ENCODE measurements around the gene GARRE1.

The GARRE1 gene

GRCh38 chr19:34217952-34218817 lies 36.2 kb upstream of the GARRE1 start:
- no peak overlapping the region for H3K9ac ChIP-seq (ENCODE audit: insufficient read length)
- H3K27ac ChIP-seq: peak overlapping the region; percentile 57
- H3K4me3 ChIP-seq: peak overlapping the region; percentile 48; the same call in 1 of the 2 replicates
- peak; percentile 78 for DNase-seq (ENCODE audit: low read depth, low spot score)
- H3K36me3 ChIP-seq (ENCODE audit: insufficient read depth, low read length): peaks cover 65% of the 10 kb centered on the region
- no peaks in the 10 kb centered on the region for H3K9me3 ChIP-seq (ENCODE audit: low read depth, low read length)
- TF ChIP-seq EZH2 (IDR thresholded peaks at IDR 0.05) (no peak), FOXP2 (optimal IDR thresholded peaks at IDR 0.05; ENCODE audit: control extremely low read depth, extremely low read length, insufficient read depth) (no peak), POLR2AphosphoS5 (IDR thresholded peaks at IDR 0.05; ENCODE audit: borderline replicate concordance, low read depth, low read length) (peak; percentile 35)

DNA sequence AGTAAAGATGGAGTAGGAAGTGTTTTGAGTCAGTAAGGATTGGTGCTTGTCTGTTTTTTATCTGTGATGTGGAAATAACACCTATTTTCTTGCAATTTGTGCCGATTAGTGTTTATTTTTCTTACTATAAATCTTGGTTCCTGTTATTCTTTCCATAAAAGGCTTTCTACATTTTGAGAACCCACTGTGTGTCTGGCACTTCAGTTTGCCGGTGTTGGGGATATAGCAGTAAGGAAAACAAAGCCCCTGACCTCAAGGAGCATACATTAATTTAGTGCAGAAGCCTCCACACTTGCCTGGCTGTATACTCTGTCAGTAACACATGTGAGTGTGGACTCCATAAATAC lies 35.6 kb upstream of the GARRE1 start:
- H3K9ac ChIP-seq (ENCODE audit: insufficient read length): no peak overlapping the region
- peak overlapping the region; percentile 57 for H3K27ac ChIP-seq
- no peak for DNase-seq (ENCODE audit: low read depth, low spot score)
- 0 out of 2 replicates have a peak overlapping the region, but pooled peaks have one; percentile 48 for H3K4me3 ChIP-seq
- H3K36me3 ChIP-seq (ENCODE audit: insufficient read depth, low read length): peaks cover 67% of the 10 kb centered on the region
- no peak for TF ChIP-seq FOXP2 (optimal IDR thresholded peaks at IDR 0.05; ENCODE audit: control extremely low read depth, extremely low read length, insufficient read depth)
- no peak for TF ChIP-seq EZH2 (IDR thresholded peaks at IDR 0.05)
- TF ChIP-seq POLR2AphosphoS5 (IDR thresholded peaks at IDR 0.05; ENCODE audit: borderline replicate concordance, low read depth, low read length): no peak
- no peaks in the 10 kb centered on the region for H3K9me3 ChIP-seq (ENCODE audit: low read depth, low read length)

GRCh38 chr19:34220472-34221063 lies 33.8 kb upstream of the GARRE1 start:
- Histone ChIP-seq H3K36me3 (ENCODE audit: insufficient read depth, low read length) (peaks cover 77% of the 10 kb centered on the region), H3K27ac (no peak overlapping the region), H3K9me3 (ENCODE audit: low read depth, low read length) (no peaks in the 10 kb centered on the region), H3K4me3 (no peak overlapping the region), H3K9ac (ENCODE audit: insufficient read length) (no peak overlapping the region)
- DNase-seq (ENCODE audit: low read depth, low spot score): no peak
- no peak for TF ChIP-seq POLR2AphosphoS5 (IDR thresholded peaks at IDR 0.05; ENCODE audit: borderline replicate concordance, low read depth, low read length)
- no peak for TF ChIP-seq EZH2 (IDR thresholded peaks at IDR 0.05)
- no peak for TF ChIP-seq FOXP2 (optimal IDR thresholded peaks at IDR 0.05; ENCODE audit: control extremely low read depth, extremely low read length, insufficient read depth)

DNA sequence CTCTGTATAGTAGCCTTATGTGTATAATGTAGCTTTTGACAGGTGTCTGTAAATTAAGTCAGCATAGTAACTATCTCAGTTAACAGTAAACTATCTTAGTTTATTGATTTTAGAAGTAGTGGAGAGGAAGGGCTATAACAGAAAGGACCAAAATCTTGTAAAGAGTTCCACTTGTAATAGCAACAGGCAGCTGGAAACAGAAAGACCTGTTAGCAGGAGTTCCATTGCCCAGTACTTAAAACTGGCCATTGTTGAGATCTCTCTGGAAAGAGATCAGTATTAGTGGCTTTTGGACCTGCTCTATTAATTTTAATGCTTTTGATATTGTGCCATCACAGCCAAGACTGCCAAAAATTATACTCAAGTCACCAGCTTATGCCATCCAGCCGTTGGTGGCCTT lies 32.0 kb upstream of the GARRE1 start:
- H3K36me3 ChIP-seq (ENCODE audit: insufficient read depth, low read length): peaks cover 87% of the 10 kb centered on the region
- H3K4me3 ChIP-seq: no peak overlapping the region
- no peak for DNase-seq (ENCODE audit: low read depth, low spot score)
- no peak for TF ChIP-seq POLR2AphosphoS5 (IDR thresholded peaks at IDR 0.05; ENCODE audit: borderline replicate concordance, low read depth, low read length)
- TF ChIP-seq EZH2 (IDR thresholded peaks at IDR 0.05): no peak
- TF ChIP-seq FOXP2 (optimal IDR thresholded peaks at IDR 0.05; ENCODE audit: control extremely low read depth, extremely low read length, insufficient read depth): no peak
- H3K9me3 ChIP-seq (ENCODE audit: low read depth, low read length): no peaks in the 10 kb centered on the region
- no peak overlapping the region for H3K9ac ChIP-seq (ENCODE audit: insufficient read length)
- no peak overlapping the region for H3K27ac ChIP-seq

- no peak for DNase-seq (ENCODE audit: low read depth, low spot score)
- no peak for TF ChIP-seq EZH2 (IDR thresholded peaks at IDR 0.05)
- no peak for TF ChIP-seq POLR2AphosphoS5 (IDR thresholded peaks at IDR 0.05; ENCODE audit: borderline replicate concordance, low read depth, low read length)
- TF ChIP-seq FOXP2 (optimal IDR thresholded peaks at IDR 0.05; ENCODE audit: control extremely low read depth, extremely low read length, insufficient read depth): no peak
- Histone ChIP-seq H3K36me3 (ENCODE audit: insufficient read depth, low read length) (peaks cover 100% of the 10 kb centered on the region), H3K9me3 (ENCODE audit: low read depth, low read length) (no peaks in the 10 kb centered on the region), H3K27ac (no peak overlapping the region), H3K9ac (ENCODE audit: insufficient read length) (no peak overlapping the region), H3K4me3 (no peak overlapping the region)
These were observed 29.2 kb upstream of the GARRE1 start for GRCh38 chr19:34224996-34225658.

DNA sequence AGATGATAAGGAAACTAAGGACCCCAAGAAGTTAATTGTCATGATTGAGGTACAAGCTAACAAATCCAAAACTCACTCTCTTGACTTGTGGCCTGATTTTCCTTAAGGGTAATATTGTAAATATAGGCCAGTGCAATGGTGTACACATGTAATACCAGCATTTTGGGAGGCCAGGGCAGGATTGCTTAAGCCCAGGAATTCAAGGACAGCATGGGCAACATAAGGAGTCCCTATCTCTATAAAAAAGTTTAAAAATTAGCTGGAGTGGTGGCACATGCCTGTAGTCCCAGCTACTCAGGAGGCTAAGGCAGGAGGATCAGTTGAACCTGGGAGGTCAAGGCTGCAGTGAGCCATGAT lies 28.7 kb upstream of the GARRE1 start:
- H3K9ac ChIP-seq (ENCODE audit: insufficient read length): no peak overlapping the region
- no peaks in the 10 kb centered on the region for H3K9me3 ChIP-seq (ENCODE audit: low read depth, low read length)
- TF ChIP-seq POLR2AphosphoS5 (IDR thresholded peaks at IDR 0.05; ENCODE audit: borderline replicate concordance, low read depth, low read length): no peak
- TF ChIP-seq EZH2 (IDR thresholded peaks at IDR 0.05): no peak
- no peak for TF ChIP-seq FOXP2 (optimal IDR thresholded peaks at IDR 0.05; ENCODE audit: control extremely low read depth, extremely low read length, insufficient read depth)
- H3K27ac ChIP-seq: no peak overlapping the region
- H3K4me3 ChIP-seq: no peak overlapping the region
- peaks cover 98% of the 10 kb centered on the region for H3K36me3 ChIP-seq (ENCODE audit: insufficient read depth, low read length)
- no peak for DNase-seq (ENCODE audit: low read depth, low spot score)

DNA sequence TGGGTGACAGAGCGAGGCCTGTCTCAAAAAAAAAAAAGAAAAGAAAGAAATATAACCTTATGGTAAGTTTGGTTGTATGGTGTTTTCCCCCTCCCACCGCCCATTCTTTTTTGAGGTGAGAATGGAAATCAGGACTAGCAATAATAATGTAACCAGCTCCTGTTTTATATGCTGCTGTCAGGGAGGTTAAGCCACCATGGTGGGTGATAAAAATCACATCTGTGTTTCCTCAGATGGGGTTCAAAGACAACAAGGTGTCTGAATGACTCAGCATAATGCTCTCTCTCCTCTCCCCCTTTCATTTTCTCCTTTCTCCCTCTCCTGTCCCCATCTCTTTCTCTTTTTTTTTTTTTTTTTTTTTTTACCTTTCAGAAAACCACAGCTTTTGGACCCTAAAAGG lies 28.3 kb upstream of the GARRE1 start:
- no peaks in the 10 kb centered on the region for H3K9me3 ChIP-seq (ENCODE audit: low read depth, low read length)
- no peak overlapping the region for H3K9ac ChIP-seq (ENCODE audit: insufficient read length)
- peaks cover 94% of the 10 kb centered on the region for H3K36me3 ChIP-seq (ENCODE audit: insufficient read depth, low read length)
- TF ChIP-seq POLR2AphosphoS5 (IDR thresholded peaks at IDR 0.05; ENCODE audit: borderline replicate concordance, low read depth, low read length) (no peak), FOXP2 (optimal IDR thresholded peaks at IDR 0.05; ENCODE audit: control extremely low read depth, extremely low read length, insufficient read depth) (no peak), EZH2 (IDR thresholded peaks at IDR 0.05) (no peak)
- no peak overlapping the region for H3K4me3 ChIP-seq
- DNase-seq (ENCODE audit: low read depth, low spot score): no peak
- peak overlapping the region; percentile 61 for H3K27ac ChIP-seq

DNA sequence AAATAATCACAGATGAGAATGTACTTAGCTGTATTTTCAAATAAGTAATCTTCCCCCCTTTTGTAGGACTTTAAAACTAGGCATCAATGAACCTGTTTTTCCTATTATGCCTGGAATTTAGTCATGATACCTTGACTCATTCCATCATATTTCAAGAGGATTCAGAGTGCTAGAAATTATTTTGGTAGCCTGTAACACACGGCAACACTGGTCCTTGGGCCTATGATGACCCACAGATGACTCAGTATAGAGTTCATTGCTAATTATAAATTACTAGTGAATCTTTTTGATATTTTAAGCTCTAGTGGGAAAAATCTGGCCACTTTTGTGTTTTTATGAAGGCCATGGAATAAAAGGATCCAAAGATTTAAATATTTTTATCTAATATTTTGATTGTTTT lies 26.0 kb upstream of the GARRE1 start:
- Histone ChIP-seq H3K27ac (no peak overlapping the region), H3K4me3 (no peak overlapping the region), H3K9me3 (ENCODE audit: low read depth, low read length) (no peaks in the 10 kb centered on the region), H3K36me3 (ENCODE audit: insufficient read depth, low read length) (peaks cover 71% of the 10 kb centered on the region), H3K9ac (ENCODE audit: insufficient read length) (no peak overlapping the region)
- no peak for DNase-seq (ENCODE audit: low read depth, low spot score)
- no peak for TF ChIP-seq EZH2 (IDR thresholded peaks at IDR 0.05)
